IPS DF 19.7 (cell line): ENCODE results near the gene PLEKHM1.
"Not testable (repeated sequence)": the region's sequence is repeated elsewhere in the genome, so short reads cannot be mapped to it uniquely, and the experiment has no call there.

Experiments
- DNase-seq: peaks from one replicate; pipeline ENCODE4 v3.0.0-alpha.2; 2013; ENCODE audit warnings: low read depth, low spot score

The PLEKHM1 gene

DNA sequence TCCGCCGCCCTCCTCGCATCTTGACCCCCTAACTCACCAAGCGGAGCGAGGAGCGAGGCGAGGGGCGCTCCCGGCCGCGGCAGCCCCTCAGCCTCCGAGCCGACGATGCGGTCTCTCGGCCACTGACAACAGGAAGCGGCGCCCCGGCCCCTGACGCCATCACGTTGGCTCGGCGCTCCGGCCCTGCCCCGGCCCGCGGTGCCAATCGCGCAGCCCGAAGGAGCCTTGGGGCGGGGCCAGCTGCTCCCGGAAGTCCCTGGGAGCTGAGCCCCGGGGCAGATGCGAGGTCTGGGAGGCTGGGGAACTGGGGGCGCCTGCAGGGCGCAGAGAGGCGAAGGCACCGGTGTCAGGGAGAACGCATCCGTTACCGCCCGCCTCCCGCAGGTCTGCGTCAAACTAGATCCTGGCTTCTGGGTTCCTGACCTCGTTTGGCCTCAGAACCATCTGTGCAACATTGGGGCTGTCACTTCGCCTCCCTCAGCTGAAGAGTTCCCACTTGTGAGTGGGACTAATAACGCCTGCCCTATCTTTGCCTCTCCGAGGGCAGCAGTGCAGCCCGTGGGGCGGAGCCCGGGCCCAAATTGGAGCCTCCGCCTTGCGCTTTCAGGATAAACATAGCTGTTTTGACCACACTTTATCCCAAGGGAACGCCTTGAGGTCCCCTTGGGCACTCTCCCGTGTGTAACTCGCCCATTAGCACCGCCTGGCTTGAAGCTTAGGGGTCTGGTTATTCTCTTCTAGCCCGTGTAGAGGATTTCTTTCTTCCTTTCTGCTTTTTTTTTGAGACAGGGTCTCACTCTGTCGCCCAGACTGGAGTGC, at the start of gene PLEKHM1:
PLEKHM1 (minus strand) TSS at position 107 of the 819 bp plus-strand sequence. CDS start 8,237 bp downstream, outside the sequence.
- DNase-seq, result peak; percentile 0

DNA sequence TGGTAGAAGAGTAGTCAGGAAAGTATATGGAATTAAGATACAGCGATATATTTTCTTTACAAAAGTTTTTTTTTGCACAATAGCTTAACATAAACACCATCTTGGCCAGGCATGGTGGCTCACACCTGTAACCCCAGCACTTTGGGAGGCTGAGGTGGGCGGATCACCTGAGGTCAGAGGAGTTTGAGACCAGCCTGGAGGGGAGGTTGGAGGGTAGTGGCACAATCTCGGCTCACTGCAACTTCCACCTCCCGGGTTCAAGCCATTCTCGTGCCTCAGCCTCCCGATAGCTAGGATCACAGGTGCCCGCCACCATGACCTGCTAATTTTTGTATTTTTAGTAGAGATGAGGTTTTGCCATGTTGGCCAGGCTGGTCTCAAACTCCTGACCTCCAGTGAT, 47.6 kb upstream of the PLEKHM1 start:
- DNase-seq, result not testable (repeated sequence)

DNA sequence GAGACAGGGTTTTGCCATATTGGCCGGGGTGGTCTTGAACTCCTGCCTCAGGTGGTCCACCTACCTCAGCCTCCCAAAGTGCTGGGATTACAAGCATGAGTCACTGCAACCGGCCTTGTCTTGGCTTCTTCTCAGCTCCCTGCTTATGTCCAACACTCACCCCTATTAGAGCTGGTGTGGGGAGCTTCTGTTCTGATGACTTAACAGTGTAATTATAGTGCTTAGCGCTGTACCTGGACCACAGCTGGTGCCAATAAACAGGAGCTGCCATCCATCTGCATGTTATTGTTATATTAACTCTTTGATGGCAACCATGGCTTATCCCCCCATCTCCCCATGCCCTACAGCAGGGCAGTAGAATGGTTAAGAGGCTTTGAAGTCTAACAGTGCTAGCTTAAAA, 15.6 kb upstream of the PLEKHM1 start:
- not testable (repeated sequence) for DNase-seq

DNA sequence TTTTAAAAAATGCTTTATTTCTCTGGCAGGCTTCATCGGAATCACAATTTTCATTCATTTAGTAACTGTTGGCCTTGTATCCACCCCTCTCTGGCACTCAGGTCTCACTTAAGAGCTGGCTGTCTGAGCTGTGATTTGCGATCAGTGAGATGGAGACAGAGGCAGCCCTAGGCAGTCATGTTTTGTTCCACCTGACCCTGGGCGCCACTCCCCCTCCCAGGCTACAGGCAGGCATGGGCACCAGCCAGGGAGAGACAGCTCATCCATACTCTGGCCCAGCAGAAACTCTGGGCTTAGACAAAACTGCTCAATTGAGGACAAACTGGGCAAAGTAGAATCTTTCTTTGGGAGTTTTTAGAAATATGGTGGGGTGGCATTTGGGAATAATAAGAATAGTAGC, 14.7 kb upstream of the PLEKHM1 start:
- not testable (repeated sequence) for DNase-seq

DNA sequence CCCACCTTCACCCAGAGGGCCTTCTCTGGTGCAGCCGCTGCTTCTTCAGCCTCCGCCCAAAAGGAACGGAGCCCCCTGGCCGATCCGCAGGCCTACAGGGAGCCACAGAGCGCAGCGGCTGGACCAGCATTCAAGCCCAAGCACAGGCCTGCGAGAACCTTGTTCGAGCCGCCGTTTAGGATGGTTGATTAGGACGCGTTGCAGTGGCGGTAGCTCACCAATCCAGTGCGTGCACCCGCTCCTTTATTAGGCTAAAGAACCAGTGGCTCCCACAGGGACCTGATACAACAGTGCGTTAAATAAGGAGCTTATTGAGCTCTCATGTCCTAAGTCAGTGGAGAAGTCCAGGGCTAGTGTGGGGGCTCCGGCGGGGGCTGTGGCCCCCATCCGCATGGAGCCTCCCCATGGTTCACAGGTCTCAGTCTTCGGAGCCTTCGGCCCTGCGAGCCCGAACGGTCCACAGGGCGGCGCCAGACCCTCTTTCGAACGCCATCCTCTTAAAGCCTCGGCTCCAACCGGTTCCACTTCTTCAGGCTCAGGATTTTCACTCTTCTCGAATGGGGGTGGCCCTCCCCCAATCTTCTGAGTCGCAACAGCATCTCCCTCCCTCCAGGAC, 10.7 kb upstream of the PLEKHM1 start:
- DNase-seq, result not testable (repeated sequence)

DNA sequence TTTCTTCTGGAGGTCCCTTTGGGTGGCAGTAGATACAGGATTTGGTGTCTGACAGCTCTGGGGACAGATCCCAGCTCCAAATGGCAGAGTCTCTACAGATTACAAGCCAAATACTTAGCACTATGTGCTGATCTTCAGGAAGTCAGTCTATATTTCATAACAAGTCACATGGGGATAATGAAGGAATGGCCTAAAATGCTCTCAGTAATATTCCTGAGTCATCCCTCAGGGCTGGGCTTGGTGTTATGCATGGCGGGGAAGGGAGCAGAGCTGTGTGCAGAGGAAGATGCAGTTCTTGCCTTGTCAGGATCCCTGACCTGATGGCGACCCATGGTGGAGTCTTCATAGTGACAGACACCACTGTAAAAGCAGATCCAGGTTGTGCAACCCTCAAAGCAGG, 10.0 kb upstream of the PLEKHM1 start:
- DNase-seq, result not testable (repeated sequence)

DNA sequence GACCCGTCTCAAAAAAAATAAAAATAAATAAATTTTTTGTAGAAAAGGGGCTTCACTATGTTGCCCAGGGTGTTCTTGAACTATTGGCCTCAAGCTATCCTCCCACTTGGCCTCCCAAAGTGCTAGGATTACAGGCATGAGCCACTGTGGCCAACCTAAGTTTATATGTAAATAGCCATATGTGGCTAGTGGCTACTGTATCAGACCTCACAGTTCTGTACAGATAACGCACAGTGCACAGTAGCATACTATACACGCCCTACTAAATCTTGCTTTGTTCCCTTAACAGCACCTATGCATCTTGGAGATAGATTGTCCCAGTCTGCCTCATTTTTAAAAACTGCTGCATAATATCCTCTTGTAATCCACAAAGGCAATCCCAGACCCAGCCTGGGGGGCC, 8.7 kb upstream of the PLEKHM1 start:
- DNase-seq, result not testable (repeated sequence)

DNA sequence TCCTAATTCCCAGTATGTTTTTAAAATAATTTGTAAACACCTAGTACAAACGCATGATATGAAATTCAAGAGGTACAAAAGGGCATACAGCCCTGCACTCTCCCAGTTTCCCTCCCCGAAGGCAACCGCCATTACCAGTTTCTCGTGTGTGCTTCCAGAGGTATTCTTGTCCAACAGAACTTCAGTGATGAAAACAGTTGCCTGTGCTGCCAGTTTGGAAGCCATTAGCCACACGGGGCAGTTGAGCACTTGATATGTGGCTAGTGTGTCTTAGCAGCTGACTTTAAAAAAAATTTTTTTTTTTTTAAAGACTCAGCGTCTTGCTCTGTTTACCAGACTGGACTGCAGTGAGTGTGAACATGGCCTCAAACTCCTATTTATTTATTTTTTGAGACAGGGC, 7.9 kb upstream of the PLEKHM1 start:
- not testable (repeated sequence) for DNase-seq

DNA sequence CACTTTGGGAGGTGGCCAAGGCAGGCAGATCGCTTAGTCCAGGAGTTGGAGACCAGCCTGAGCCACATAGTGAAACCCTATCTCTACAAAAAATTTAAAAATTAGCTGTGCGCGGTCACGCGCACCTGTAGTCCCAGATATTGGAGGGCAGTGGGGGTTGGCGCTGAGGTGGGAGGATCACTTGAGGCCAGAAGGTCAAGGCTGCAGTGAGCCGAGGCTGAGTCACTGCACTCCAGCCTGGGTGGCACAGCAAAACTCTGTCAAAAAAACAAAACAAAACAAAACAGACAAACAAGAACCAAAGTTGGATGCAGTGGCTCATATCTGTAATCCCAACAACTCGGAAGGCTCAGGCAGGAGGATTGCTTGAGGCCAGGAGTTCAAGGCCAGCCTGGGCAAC, 6.9 kb upstream of the PLEKHM1 start:
- DNase-seq, result not testable (repeated sequence)

DNA sequence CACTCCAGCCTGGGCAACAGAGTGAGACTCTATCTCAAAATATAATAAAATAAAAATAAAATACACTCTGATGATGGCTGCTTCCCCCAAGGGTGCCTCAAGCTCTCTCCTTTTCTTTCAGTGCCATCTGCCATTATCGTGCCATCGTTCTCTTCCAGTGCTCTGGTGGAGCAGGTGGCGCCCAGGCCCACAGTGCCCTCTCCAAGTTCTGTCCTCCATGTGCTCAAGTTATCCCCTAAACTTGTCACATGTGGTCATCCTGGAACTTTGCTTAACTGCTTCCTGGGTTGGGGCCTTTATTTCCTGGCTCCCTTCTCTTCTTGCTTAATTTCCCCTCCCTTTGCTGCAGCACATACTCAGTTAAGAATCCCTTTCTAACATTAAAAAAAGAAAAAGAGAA, 6.0 kb upstream of the PLEKHM1 start:
- DNase-seq, result not testable (repeated sequence)

DNA sequence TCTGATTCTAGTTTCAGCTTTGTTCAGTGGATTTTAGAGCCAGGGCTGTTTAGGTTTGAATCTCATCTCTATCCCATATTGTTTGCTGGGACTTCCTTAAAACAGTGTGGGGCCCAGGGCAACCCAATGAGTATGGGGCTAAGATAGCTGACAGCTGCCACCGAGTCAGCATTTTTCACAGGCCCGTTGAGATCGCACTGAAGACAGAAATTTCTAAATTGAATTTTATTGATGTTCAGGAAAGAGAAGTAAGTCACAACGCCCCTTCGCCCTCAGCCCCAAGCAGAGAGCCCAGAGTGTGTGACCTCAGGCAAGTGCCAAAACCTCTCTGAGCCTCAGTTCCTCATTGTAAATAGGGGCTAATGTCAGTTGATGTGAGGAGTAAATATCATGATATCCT, 4.0 kb upstream of the PLEKHM1 start:
- not testable (repeated sequence) for DNase-seq

DNA sequence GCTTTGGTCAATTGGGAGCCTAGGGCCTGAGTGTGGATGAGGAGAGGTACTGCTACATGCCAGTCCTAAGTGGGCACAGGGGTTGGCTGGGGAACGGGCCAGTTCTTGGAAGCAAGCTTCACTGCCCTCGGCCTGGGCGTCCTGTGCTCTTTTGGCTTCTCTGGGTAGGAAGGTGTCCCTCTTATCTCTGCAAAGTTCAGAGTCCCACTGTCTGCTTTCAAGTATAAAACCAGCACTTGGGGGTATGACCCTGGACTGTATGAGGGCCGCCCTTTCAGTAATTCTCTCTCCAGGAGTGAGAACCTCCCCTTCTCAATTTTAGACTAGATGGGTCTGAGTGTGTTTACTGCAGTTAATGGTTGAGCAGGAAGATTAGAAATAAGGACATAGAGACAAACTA, 1.6 kb upstream of the PLEKHM1 start:
- DNase-seq, result not testable (repeated sequence)

DNA sequence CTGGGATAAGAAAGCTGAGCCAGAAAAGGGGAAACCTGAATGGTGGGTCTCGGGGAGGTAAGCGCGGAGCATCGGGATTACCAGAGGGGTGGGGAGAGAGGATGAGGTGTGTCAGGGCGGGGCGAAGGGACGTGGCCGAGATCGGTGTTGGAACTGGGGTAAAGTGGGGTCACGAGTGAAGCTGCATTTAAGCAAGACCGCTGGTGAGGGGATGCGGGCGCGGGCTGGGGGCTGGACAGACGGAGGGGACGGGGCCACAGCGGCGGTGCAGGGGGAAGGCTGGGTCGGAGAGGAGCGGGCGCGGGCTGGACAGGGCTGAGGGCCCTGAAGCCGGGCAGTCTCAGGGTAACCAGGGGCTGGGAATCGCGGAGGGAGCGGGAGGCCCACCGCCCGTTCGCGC, 323 bp downstream of the PLEKHM1 start:
- not testable (repeated sequence) for DNase-seq

DNA sequence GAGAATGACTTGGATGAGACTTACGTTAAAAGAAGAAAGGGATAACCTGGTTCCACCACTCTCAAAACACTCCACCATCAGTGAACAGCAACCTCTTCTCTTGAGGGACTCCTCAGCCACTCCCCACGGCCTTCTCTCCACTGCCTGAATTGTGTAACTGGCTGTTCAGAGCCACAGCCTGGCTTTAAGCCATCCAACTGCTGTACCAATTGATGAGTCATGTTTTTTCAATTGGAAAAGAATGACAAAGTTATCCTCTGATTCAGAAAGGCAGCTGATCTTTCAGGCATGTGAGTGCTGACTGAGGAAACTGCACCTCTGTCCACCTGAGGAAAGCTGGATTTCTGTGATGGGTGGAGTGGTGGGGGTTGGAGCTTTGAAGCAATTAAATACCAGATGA, 2.8 kb downstream of the PLEKHM1 start:
- DNase-seq, result not testable (repeated sequence)

DNA sequence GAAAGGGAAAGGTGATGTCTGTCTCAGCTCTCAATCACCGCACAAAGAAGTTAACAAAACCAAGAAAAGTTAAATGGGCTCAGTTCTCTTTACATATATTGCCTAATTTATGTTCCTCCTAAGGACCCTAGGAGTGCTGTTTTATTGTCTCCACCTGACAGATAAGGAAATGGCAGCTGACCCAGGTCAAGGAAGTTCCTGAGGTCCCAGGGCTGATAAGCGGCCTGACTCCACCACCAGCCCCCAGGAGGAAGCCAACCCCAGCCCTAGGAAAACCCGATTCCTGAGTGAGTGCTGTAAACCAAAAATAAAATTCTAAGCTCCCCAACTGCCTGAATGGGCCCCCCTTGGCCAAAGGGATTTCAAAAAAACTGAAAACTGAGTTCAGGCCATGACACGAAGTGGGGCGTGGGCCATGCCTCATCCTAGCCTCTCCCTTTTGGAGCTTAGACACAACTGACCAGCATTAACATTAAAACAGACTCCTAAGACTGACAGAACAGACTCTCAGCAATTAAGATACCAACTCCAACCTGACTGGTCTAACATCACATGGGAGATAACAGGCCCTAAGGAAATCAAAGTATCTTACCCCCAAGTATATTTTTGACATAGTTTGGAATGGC, 6.8 kb downstream of the PLEKHM1 start:
- not testable (repeated sequence) for DNase-seq

DNA sequence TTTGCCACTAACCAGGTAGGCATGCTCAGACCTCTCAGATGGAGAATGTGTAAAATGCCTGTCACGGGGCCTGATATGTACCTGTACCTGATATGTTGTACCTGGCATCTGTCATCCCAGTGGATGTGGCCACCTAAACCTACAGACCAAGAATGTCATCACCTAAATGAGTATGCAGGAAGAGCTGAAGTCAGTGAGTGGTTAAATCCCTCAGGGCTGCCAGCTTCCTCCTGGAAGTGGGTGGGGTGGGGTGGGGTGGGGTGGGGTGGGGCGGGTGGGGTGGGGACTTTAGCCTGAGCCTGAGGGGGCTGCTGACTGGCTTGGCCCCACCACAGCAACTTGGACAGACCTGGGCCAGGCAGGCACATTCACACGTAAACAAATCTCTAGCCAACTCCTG, 7.3 kb downstream of the PLEKHM1 start:
- not testable (repeated sequence) for DNase-seq

DNA sequence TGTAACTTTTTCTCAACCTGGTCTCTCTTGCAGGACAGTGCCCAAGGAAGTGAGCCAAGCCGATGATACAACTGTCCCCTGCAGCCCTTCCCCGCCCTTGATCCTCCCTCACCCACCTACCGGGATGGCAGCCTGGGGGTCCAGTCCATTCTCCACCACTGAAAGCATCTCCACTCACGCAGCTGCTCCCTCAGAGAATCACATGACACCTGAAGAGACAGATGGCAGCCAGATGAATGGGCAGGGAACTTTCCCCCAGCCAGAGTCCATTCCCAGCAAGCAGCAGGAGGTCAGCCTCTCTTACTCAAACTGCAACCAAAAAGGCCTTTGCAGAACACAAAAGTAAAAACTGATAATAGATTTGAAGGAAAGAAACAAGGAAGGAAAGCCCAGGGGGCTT, 8.2 kb downstream of the PLEKHM1 start:
- not testable (repeated sequence) for DNase-seq

DNA sequence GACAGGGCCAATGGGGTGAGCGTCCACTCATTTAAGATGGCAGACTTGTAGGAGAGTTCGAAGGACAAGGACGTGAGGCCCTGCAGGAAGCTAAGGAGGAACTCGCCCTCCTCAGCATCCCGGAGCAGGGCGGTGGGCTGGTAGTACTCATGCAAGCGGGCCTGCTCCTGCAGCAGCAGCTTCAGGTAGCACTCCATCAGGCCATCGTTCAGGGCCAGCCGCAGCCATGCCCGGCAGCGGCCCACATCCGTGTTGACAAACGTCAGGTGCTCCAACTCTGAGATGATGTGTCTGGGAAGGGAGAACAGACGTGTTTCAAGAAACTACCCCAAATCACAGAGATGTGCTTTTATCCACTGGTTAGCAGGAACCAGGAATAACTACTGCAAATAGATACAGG, 15.1 kb downstream of the PLEKHM1 start:
- not testable (repeated sequence) for DNase-seq

DNA sequence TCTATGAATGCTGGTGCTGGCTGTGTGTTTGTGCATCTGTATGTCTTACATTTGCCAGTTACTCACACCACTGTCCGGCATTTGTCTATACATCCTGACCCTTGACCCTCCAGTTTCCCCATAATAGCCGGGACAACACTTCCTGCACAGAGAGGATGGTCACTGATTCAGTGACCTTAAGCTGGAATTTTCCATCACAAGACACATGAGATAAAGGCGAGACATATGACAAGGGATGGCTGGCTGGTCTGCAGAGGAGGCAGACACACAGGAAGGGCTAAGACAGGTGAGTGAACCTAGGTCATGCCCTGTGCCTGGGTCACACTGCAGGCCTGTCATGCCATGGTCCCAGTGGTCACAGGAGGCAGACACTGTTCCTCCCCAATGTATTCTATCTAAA, 18.3 kb downstream of the PLEKHM1 start:
- DNase-seq, result not testable (repeated sequence)

DNA sequence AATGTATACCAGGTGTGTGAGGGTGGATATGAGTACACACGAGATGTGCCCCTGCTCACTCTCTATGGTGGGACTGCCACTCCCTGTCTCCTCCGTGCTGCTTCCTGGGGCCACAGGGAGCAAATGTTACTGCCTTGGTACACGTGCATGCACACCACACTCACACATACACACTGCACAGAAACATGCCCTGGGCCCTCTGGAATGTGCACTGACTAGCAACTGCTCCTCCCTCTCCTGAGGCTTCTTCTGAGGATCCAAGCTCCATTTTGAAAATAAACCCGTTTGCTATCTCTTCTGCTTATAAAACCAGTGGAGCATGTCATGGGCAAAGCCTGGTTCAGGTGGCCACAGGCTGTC, 21.3 kb downstream of the PLEKHM1 start:
- not testable (repeated sequence) for DNase-seq

DNA sequence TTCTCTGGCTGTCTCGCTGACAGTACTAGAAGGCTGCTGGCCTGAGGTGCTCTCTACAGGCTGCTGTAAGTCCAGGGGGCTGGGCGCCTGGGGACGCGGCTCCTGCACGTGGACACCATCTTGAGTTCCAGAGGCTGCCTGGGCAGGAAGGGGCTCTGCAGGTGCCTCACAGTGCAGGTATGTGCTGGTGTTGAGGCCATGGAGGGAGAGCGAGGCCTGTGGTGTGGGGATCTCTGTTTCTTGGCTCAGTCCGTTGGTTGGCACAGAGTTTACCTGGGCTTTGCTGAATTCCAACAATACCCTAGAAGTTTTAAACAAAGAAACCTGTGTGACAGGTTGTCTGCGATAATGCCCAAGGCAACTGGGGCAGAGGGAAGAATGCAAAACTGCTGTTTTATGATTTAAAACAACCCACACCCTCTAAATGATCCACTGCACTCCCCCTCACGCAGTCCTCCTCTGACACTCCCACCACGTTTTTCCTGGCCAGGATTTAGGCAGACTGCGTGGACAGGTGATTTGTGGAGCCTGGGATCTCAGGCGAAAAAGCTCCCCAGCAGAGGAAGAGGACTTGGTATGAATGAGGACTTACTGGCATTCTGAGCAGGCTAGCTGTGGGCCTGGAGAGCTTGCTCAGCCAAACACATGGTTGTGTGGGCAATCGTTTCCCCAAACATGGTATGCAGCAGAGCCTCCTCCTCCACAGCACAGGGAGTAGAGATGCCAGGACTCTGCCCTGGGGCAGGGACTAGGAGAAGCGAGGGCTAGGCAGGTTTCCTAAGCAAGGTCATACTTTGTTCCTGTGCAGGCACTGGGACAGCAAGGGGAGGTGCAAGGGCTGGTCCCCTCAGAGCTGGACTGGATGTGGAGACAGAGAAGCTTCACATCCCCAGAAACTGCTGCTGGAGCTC, 22.0 kb downstream of the PLEKHM1 start:
- not testable (repeated sequence) for DNase-seq
